Rectal smooth muscle tissue (tissue), 1 donor: ENCODE data around the gene BPIFB6.

Experiments used
- H3K27ac ChIP-seq: one replicate; pipeline ENCODE4 v1.7.0; 2013; ENCODE audit warnings: low read depth, low read length, inconsistent platforms
- H3K27me3 ChIP-seq: one replicate; pipeline ENCODE4 v1.7.0; 2013; ENCODE audit warnings: low read length; ENCODE audit not compliant: control insufficient read depth, insufficient read depth
- H3K36me3 ChIP-seq: one replicate; pipeline ENCODE4 v1.7.0; 2013; ENCODE audit warnings: low read length; ENCODE audit not compliant: control insufficient read depth, insufficient read depth
- H3K4me1 ChIP-seq: one replicate; pipeline ENCODE4 v1.7.0; 2013; ENCODE audit warnings: low read length; ENCODE audit not compliant: control insufficient read depth, insufficient read depth
- H3K4me3 ChIP-seq: one replicate; pipeline ENCODE4 v1.7.0; 2013; ENCODE audit warnings: low read length
- H3K9ac ChIP-seq: one replicate; pipeline ENCODE4 v1.7.0; 2013; ENCODE audit warnings: low read length

Gene BPIFB6

GRCh38 chr20:33024243-33024560 lies 7.2 kb upstream of the BPIFB6 start:
- Histone ChIP-seq H3K27me3 (no peaks in the 10 kb centered on the region), H3K4me1 (no peaks in the 10 kb centered on the region), H3K9ac (no peak overlapping the region), H3K27ac (no peak overlapping the region), H3K36me3 (no peaks in the 10 kb centered on the region), H3K4me3 (no peak overlapping the region)

DNA sequence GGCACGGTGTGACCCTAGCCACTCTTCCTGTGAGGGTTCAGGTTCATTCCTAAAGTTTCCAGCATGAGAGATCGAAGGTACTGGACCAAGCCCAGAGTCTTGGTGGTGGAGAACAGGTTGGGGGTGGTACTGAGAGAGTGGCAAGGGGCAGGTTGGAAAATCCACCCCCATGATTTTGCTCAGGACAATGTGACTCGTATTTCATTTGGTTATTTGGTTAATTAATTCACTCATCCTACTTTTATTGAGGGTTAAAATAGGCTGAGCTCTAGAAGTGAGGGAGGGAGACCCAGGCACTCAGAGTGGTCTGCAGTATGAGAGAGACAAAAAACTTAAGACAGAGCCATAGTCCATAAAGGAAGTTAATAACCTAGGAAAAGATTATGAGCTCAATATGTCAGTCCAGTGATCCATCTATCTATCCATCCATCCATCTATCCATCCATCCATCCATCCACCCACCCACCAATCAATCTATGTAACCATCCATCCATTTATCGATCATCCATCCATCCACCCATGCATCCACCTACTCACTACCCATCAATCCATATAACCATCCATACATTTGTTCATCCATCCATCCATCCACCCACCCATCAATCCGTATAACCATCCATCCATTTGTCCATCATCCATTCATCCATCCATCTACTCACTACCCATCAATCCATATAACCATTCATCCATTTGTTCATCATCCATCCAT lies 6.7 kb upstream of the BPIFB6 start:
- H3K4me3 ChIP-seq: no peak overlapping the region
- H3K4me1 ChIP-seq: no peaks in the 10 kb centered on the region
- no peak overlapping the region for H3K27ac ChIP-seq
- H3K9ac ChIP-seq: no peak overlapping the region
- H3K36me3 ChIP-seq: no peaks in the 10 kb centered on the region
- no peaks in the 10 kb centered on the region for H3K27me3 ChIP-seq

GRCh38 chr20:33025318-33025876 lies 6.1 kb upstream of the BPIFB6 start:
- H3K9ac ChIP-seq: no peak overlapping the region
- H3K27ac ChIP-seq: no peak overlapping the region
- H3K4me1 ChIP-seq: no peaks in the 10 kb centered on the region
- H3K36me3 ChIP-seq: no peaks in the 10 kb centered on the region
- H3K27me3 ChIP-seq: no peaks in the 10 kb centered on the region
- no peak overlapping the region for H3K4me3 ChIP-seq

DNA sequence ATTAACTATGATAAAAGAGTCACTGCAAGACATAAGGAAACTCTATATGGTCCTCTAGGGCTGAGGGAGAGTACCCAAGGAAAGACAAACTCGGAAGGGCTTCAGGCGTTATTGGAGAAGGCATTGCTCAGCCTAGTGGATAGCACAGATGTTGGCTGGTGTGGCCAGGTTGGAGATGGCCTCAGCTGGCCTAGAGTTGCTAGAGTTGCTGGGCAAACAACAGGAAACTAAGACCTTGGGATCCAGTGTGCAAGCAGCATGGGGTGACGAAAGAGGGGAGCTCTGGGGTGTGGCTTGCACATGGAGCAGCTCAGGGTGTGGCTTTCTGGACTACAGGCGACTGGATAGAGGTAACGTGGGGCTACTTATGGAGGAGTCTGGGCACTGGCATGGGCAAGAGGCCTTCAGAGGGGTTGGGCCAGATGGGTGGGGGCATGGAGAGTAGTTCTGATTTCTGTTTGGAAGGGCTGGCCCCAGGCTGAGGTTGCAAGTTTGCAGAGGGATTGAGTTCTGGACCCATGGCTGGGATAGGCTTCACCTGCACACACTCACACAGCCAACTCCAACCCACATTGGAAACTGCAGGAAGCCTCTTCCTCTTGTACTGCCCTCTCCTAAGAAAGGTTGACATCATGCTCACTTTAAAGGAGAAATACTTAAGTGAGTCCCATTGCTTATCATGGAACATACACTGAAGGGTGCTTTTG lies 5.2 kb upstream of the BPIFB6 start:
- Histone ChIP-seq H3K4me1 (no peaks in the 10 kb centered on the region), H3K27me3 (no peaks in the 10 kb centered on the region), H3K9ac (no peak overlapping the region), H3K36me3 (no peaks in the 10 kb centered on the region), H3K27ac (no peak overlapping the region), H3K4me3 (no peak overlapping the region)

GRCh38 chr20:33026779-33027759 lies 4.4 kb upstream of the BPIFB6 start:
- H3K4me3 ChIP-seq: no peak overlapping the region
- no peaks in the 10 kb centered on the region for H3K36me3 ChIP-seq
- no peak overlapping the region for H3K27ac ChIP-seq
- no peaks in the 10 kb centered on the region for H3K4me1 ChIP-seq
- no peaks in the 10 kb centered on the region for H3K27me3 ChIP-seq
- H3K9ac ChIP-seq: no peak overlapping the region

DNA sequence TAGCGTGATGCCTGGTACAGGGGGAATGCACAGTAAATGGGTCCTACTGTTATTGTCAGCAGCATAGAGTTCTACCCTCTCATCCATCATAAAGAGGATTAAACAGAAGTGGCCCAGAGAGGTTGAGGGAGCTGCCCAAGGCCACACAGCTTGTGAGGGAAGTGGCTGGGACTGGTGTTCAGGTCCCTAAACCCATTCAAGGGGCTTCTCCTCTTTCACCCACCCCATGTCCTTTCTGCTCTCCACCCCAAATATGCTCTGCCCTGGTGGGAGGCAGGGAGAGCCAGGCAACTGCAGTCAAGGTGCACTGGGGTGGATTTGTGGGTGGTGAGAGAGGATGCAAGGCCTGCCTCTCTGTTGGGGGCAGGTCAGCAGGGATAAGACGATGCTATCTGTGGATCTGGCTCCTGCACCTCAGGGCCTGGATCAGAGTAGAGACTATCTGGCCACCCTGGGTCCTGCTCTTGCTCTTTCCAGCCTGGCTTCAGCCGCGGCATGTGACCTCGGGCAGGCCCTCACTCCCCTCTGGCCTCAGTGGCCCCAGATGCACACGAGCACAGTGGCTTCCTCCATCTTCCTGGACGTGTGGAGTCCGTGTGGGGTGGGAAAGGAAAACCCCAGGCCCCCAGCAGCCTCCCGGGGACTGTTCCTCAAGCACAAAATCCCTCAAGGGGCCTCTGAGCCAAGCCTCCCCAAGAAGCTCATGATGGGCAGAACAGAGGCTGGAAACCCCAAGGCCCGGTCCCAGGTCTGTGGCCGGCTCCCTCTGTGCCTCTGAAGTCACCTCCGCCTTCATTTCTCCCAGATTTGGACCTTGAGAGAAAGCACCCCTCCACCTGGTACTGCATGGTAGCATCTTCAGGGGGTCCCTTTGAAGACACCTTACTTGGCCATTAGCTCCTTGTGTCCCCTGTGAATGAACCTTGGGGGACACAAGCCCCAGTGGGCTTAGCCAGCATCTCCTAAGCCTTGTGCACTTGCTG lies 3.4 kb upstream of the BPIFB6 start:
- no peak overlapping the region for H3K27ac ChIP-seq
- no peak overlapping the region for H3K9ac ChIP-seq
- H3K27me3 ChIP-seq: no peaks in the 10 kb centered on the region
- no peak overlapping the region for H3K4me3 ChIP-seq
- no peaks in the 10 kb centered on the region for H3K4me1 ChIP-seq
- no peaks in the 10 kb centered on the region for H3K36me3 ChIP-seq

- no peaks in the 10 kb centered on the region for H3K27me3 ChIP-seq
- H3K27ac ChIP-seq: no peak overlapping the region
- no peak overlapping the region for H3K9ac ChIP-seq
- H3K4me3 ChIP-seq: no peak overlapping the region
- H3K4me1 ChIP-seq: no peaks in the 10 kb centered on the region
- H3K36me3 ChIP-seq: no peaks in the 10 kb centered on the region
Observed at GRCh38 chr20:33028875-33029274, 2.6 kb upstream of the BPIFB6 start.

GRCh38 chr20:33030076-33030475 lies 1.4 kb upstream of the BPIFB6 start:
- Histone ChIP-seq H3K36me3 (no peaks in the 10 kb centered on the region), H3K27ac (no peak overlapping the region), H3K27me3 (no peaks in the 10 kb centered on the region), H3K4me1 (no peaks in the 10 kb centered on the region), H3K4me3 (no peak overlapping the region), H3K9ac (no peak overlapping the region)

DNA sequence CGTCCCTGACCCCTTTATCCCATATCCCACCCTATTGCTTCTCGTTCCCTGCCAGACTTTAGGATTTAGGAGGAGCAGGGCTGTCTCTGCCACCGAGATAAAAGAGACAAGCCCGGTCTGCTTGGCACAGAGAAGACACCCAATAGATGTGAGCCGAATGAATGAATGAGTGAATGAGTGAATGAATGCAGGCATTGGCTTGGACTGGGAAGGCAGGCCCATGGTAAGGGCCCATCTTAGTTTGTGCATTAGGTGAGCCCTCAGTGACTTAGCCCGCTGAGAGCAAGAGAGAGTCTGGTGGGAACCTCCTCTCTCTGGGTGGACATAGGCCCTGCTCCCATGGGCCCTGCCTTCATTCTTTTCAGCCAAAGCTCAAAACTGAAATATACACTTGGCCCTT lies 879 bp upstream of the BPIFB6 start:
- Histone ChIP-seq H3K4me3 (no peak overlapping the region), H3K9ac (no peak overlapping the region), H3K27ac (no peak overlapping the region), H3K36me3 (no peaks in the 10 kb centered on the region), H3K4me1 (no peaks in the 10 kb centered on the region), H3K27me3 (no peaks in the 10 kb centered on the region)

DNA sequence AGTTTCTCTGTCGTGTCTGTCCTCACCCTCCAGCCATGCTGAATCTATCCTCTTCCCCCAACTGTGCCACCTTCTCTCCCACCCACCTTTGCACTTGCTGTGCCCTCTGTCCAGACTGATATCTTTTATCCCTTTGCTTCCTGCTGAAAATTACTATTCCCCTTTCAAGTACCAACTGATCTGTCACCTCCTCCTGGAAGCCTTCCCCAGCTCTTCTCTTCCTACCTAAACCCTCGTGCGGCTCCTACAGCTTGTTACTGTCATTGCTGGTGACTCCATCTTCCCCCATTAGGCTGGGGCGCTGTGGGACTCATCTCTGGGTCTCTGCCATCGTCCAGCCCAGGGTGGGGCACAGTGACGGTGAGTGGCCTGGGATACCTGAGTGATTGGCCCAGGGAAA lies 1.1 kb downstream of the BPIFB6 start:
- Histone ChIP-seq H3K9ac (no peak overlapping the region), H3K4me3 (no peak overlapping the region), H3K36me3 (no peaks in the 10 kb centered on the region)

DNA sequence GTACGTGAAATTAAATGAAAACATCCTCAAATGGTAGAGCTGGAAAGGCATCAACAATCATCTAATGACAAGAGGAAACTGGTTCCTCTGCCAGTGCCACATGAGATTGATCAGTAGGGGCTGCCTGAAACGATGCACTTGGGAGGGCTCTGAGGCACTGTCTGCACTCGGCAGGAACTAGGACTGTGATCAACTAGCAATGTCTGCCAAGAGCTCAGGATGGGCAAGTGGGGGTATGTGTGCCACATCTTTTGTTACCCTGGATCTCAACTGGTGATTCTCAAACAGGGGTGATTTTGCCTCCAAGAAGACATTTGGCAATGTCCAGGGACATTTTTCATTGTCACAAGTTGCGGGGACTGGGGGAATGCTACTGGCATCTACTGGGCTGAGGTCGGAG lies 1.9 kb downstream of the BPIFB6 start:
- H3K9ac ChIP-seq: no peak overlapping the region
- H3K36me3 ChIP-seq: no peaks in the 10 kb centered on the region
- no peaks in the 10 kb centered on the region for H3K4me1 ChIP-seq
- H3K27me3 ChIP-seq: no peaks in the 10 kb centered on the region
- H3K27ac ChIP-seq: no peak overlapping the region
- H3K4me3 ChIP-seq: no peak overlapping the region

More for the DNA sequence above, 1.1 kb downstream of the BPIFB6 start:
- Histone ChIP-seq H3K4me1 (no peaks in the 10 kb centered on the region), H3K27me3 (no peaks in the 10 kb centered on the region), H3K27ac (no peak overlapping the region)
